Esophagus muscularis mucosa (tissue), 4 donors: ENCODE results near the gene CLTB.

ENCODE experiments used
- EP300 ChIP-seq: sonication (generic); formaldehyde crosslinking; IDR thresholded peaks from one replicate; pipeline ENCODE4 v1.6.1; 2017; ENCODE audit warnings: antibody characterized with exemption
- POLR2A ChIP-seq: fragments of 450-650 bp; IDR thresholded peaks from one replicate; pipeline ENCODE4 v1.6.1; 2017; ENCODE audit warnings: antibody characterized with exemption, moderate library complexity, mild to moderate bottlenecking, low read depth
- POLR2AphosphoS5 ChIP-seq, 2 donors: sonication (generic); formaldehyde crosslinking; IDR thresholded peaks; one replicate each; pipeline ENCODE4 v1.6.1; 2017; ENCODE audit warnings: antibody characterized with exemption in 2 of 2
- TF ChIP-seq, protein P1 (sequence below), 3 experiments: fragments of 200-600 bp in 2 of 3; fragments of 450-650 bp in 1 of 3; sonication (generic) in 2 of 3; IDR thresholded peaks; one replicate each; pipeline ENCODE4 v1.5.1; 2017 to 2019; ENCODE audit warnings: antibody characterized with exemption in 3 of 3, mild to moderate bottlenecking in 2 of 3, moderate library complexity in 1 of 3

DNA sequence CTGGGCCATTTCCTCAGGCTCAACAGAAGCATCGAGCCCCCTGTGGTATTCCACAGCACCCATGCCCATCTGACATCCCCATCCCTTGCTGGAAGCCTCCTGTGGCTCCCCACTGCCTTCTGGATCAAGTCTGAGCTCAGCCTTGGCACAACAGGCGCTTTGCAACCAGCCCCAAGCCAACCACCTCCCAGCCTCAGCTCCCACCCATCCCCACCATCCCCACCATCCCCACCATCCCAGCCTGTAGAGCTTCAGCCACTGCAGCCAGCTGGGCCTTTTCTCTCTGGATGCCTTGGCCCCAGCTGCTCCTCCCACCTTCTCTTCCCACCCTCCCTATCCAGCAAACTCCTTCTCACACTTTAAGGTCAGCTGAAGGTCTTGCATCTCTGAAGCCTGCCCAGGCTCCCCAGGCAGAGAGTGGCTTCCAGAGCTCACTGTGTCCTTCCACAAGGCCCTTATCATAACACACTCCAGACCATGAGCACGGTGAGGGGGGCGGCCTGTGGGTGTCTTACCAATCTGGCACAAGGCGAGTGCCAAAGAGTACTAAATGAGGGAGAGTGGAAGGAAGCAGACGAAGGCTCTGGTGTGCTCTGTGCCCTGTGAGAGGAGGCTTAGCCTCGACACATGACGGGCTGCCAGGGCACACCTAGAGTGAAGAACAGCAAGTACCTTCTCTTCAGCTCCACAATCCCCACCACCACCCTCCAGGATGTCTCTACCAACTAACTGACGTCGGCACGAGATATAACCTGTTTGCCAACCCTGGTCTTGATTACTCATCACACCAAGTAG is 21.3 kb downstream of the CLTB start:
- TF ChIP-seq POLR2A: no peak
- TF ChIP-seq, protein P1, sequence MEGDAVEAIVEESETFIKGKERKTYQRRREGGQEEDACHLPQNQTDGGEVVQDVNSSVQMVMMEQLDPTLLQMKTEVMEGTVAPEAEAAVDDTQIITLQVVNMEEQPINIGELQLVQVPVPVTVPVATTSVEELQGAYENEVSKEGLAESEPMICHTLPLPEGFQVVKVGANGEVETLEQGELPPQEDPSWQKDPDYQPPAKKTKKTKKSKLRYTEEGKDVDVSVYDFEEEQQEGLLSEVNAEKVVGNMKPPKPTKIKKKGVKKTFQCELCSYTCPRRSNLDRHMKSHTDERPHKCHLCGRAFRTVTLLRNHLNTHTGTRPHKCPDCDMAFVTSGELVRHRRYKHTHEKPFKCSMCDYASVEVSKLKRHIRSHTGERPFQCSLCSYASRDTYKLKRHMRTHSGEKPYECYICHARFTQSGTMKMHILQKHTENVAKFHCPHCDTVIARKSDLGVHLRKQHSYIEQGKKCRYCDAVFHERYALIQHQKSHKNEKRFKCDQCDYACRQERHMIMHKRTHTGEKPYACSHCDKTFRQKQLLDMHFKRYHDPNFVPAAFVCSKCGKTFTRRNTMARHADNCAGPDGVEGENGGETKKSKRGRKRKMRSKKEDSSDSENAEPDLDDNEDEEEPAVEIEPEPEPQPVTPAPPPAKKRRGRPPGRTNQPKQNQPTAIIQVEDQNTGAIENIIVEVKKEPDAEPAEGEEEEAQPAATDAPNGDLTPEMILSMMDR (IDR thresholded peaks at IDR 0.05): no peak
- no peak for TF ChIP-seq EP300
- TF ChIP-seq POLR2AphosphoS5 (IDR thresholded peaks at IDR 0.05): no peak
